ENCODE measurements around the gene ALG1. TPM values are rescaled to one million over a fixed set of nuclear protein-coding genes. Genes with fewer than 3 reads are reported as not detected.

ALG1 gene
- total and polyA plus RNA-seq, 2 experiments from 2014 or later = 20.2 to 36.4 TPM

Other genes starting within 250 kb of the ALG1 start
- gene GLYR1, start 224.6 kb upstream of the ALG1 start, total RNA-seq (2014; rRNA removed; shearing (Covaris generic)) = 90.5 and 105 TPM in 2 replicates
- gene GLYR1, start 224.6 kb upstream of the ALG1 start, polyA plus RNA-seq (2016; fragmentation: Nextera tagmentation; extraction: Ambion mirVana) = 55.1 and 59.9 TPM in 2 replicates
- gene UBN1, start 224.4 kb upstream of the ALG1 start, total RNA-seq (2014; rRNA removed; shearing (Covaris generic)) = 39.9 and 46.8 TPM in 2 replicates
- 18.3 and 18.7 TPM in 2 replicates for gene UBN1, start 224.4 kb upstream of the ALG1 start, polyA plus RNA-seq (2016; fragmentation: Nextera tagmentation; extraction: Ambion mirVana)
- gene PPL, start 134.7 kb upstream of the ALG1 start, total RNA-seq (2014; rRNA removed; shearing (Covaris generic)) = 26.1 and 31.7 TPM in 2 replicates
- gene PPL, start 134.7 kb upstream of the ALG1 start, polyA plus RNA-seq (2016; fragmentation: Nextera tagmentation; extraction: Ambion mirVana) = 9.4 and 10.6 TPM in 2 replicates
- 5.5 and 5.9 TPM in 2 replicates for gene SEC14L5, start 113.5 kb upstream of the ALG1 start, total RNA-seq (2014; rRNA removed; shearing (Covaris generic))
- gene SEC14L5, start 113.5 kb upstream of the ALG1 start, polyA plus RNA-seq (2016; fragmentation: Nextera tagmentation; extraction: Ambion mirVana) = 1.7 and 2.6 TPM in 2 replicates
- 13.1 and 20.7 TPM in 2 replicates for gene NAGPA, start 37.9 kb upstream of the ALG1 start, total RNA-seq (2014; rRNA removed; shearing (Covaris generic))
- 6.3 and 7.5 TPM in 2 replicates for gene NAGPA, start 37.9 kb upstream of the ALG1 start, polyA plus RNA-seq (2016; fragmentation: Nextera tagmentation; extraction: Ambion mirVana)
- gene C16orf89, start 5.9 kb upstream of the ALG1 start, total RNA-seq (2014; rRNA removed; shearing (Covaris generic)) = 2.8 and 4.2 TPM in 2 replicates
- 4.4 and 6.5 TPM in 2 replicates for gene C16orf89, start 5.9 kb upstream of the ALG1 start, polyA plus RNA-seq (2016; fragmentation: Nextera tagmentation; extraction: Ambion mirVana)
- 28.7 and 37.1 TPM in 2 replicates for gene EEF2KMT, start 26.0 kb downstream of the ALG1 start, total RNA-seq (2014; rRNA removed; shearing (Covaris generic))
- gene EEF2KMT, start 26.0 kb downstream of the ALG1 start, polyA plus RNA-seq (2016; fragmentation: Nextera tagmentation; extraction: Ambion mirVana) = 19.7 and 24.0 TPM in 2 replicates

Data from GM23338 (cell line).